Measurements from ENCODE around the gene TMEM203.

Gene TMEM203

DNA sequence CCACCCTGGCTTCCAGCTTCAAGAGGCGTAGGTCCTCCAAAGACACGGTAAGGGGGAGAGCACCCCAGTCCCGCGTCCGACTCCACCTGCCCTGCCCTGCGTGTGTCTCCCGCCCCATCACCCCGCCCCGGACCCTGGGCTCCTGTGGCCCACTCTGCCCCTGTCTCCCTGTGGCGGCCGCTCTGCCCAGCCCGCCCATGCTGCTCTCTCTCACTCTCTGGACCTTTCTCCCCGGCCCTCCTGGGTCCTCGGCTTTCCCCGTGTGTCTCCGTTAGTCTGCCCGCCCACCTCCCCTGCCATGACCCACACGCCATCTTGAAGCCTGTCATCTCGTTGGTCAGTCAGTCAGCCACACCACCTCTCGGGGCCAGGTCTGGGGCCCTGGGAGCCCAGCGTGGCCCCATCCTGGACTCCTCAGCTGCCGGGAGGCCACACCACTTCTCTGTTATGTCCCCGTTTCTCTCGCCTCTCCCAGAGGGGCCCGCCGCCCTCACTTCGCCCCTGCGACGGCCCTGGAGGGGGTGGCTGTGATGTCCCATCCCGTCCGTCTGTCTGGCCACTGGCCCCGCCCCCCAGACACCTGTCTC lies 40.1 kb downstream of the TMEM203 start:
- peaks cover 54 to 84% (median 74%) of the 10 kb centered on the region in 5 donors for H3K27me3 ChIP-seq (ENCODE audit: control insufficient read depth in 5 of 5, insufficient read depth in 4 of 5, low read length in 5 of 5)

GRCh38 chr9:137164370-137165249 lies 40.8 kb downstream of the TMEM203 start:
- Histone ChIP-seq H3K9me3 (ENCODE audit: control insufficient read depth in 5 of 5, low read length in 5 of 5) (peaks cover 0 to 2% (median 0%) of the 10 kb centered on the region in 5 donors), H3K4me3 (ENCODE audit: low read depth in 1 of 5, low read length in 5 of 5) (no peak overlapping the region), H3K36me3 (ENCODE audit: control insufficient read depth in 5 of 5, insufficient read depth in 5 of 5, low read length in 5 of 5) (no peaks in the 10 kb centered on the region), H3K4me1 (ENCODE audit: control insufficient read depth in 5 of 5, insufficient read depth in 5 of 5, low read length in 5 of 5) (peaks cover 0 to 28% (median 19%) of the 10 kb centered on the region in 5 donors), H3K9ac (ENCODE audit: low read length in 5 of 5) (no peak overlapping the region), H3K27me3 (ENCODE audit: control insufficient read depth in 5 of 5, insufficient read depth in 4 of 5, low read length in 5 of 5) (peaks cover 54 to 83% (median 72%) of the 10 kb centered on the region in 5 donors), H3K27ac (ENCODE audit: low read depth, low read length) (no peak overlapping the region)

More for the DNA sequence above, 40.1 kb downstream of the TMEM203 start:
- no peak overlapping the region for H3K27ac ChIP-seq (ENCODE audit: low read depth, low read length)
- H3K4me1 ChIP-seq (ENCODE audit: control insufficient read depth in 5 of 5, insufficient read depth in 5 of 5, low read length in 5 of 5) = peaks cover 0 to 31% (median 20%) of the 10 kb centered on the region in 5 donors
- H3K9ac ChIP-seq (ENCODE audit: low read length in 5 of 5) = no peak overlapping the region
- no peak overlapping the region for H3K4me3 ChIP-seq (ENCODE audit: low read depth in 1 of 5, low read length in 5 of 5)
- no peaks in the 10 kb centered on the region for H3K9me3 ChIP-seq (ENCODE audit: control insufficient read depth in 5 of 5, low read length in 5 of 5)
- no peaks in the 10 kb centered on the region for H3K36me3 ChIP-seq (ENCODE audit: control insufficient read depth in 5 of 5, insufficient read depth in 5 of 5, low read length in 5 of 5)

DNA sequence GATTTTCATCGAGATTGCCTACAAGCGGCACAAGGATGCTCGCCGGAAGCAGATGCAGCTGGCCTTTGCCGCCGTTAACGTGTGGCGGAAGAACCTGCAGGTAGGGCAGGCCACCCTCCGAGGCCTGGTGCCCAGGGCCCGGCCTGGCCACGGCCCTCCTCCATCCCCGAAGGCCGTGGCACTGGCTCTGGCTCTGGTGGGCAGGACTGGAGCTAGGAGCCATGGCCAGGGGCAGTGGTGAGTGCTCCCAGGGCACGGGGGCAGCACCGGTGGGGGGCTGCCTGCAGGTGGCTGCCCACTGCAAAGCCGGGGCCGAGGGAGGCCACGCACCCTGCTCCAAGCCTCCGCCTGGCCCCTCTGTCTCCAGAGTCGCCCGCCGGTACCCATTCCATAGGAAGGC lies 41.6 kb downstream of the TMEM203 start:
- H3K9ac ChIP-seq (ENCODE audit: low read length in 5 of 5) = no peak overlapping the region
- peaks cover 0 to 19% (median 12%) of the 10 kb centered on the region in 5 donors for H3K4me1 ChIP-seq (ENCODE audit: control insufficient read depth in 5 of 5, insufficient read depth in 5 of 5, low read length in 5 of 5)
- H3K4me3 ChIP-seq (ENCODE audit: low read depth in 1 of 5, low read length in 5 of 5) = no peak overlapping the region
- H3K36me3 ChIP-seq (ENCODE audit: control insufficient read depth in 5 of 5, insufficient read depth in 5 of 5, low read length in 5 of 5) = no peaks in the 10 kb centered on the region
- H3K9me3 ChIP-seq (ENCODE audit: control insufficient read depth in 5 of 5, low read length in 5 of 5) = peaks cover 0 to 2% (median 0%) of the 10 kb centered on the region in 5 donors
- no peak overlapping the region for H3K27ac ChIP-seq (ENCODE audit: low read depth, low read length)
- H3K27me3 ChIP-seq (ENCODE audit: control insufficient read depth in 5 of 5, insufficient read depth in 4 of 5, low read length in 5 of 5) = peaks cover 54 to 82% (median 72%) of the 10 kb centered on the region in 5 donors

GRCh38 chr9:137163365-137163715 lies 42.1 kb downstream of the TMEM203 start:
- Histone ChIP-seq H3K4me1 (ENCODE audit: control insufficient read depth in 5 of 5, insufficient read depth in 5 of 5, low read length in 5 of 5) (peaks cover 0 to 15% (median 9%) of the 10 kb centered on the region in 5 donors), H3K36me3 (ENCODE audit: control insufficient read depth in 5 of 5, insufficient read depth in 5 of 5, low read length in 5 of 5) (no peaks in the 10 kb centered on the region), H3K9ac (ENCODE audit: low read length in 5 of 5) (no peak overlapping the region), H3K27ac (ENCODE audit: low read depth, low read length) (no peak overlapping the region), H3K4me3 (ENCODE audit: low read depth in 1 of 5, low read length in 5 of 5) (peak overlapping the region in 1 of 5 donors; percentile 22), H3K9me3 (ENCODE audit: control insufficient read depth in 5 of 5, low read length in 5 of 5) (peaks cover 0 to 2% (median 0%) of the 10 kb centered on the region in 5 donors), H3K27me3 (ENCODE audit: control insufficient read depth in 5 of 5, insufficient read depth in 4 of 5, low read length in 5 of 5) (peaks cover 54 to 86% (median 75%) of the 10 kb centered on the region in 5 donors)

- H3K9me3 ChIP-seq (ENCODE audit: control insufficient read depth in 5 of 5, low read length in 5 of 5) = peaks cover 0 to 2% (median 0%) of the 10 kb centered on the region in 5 donors
- peaks cover 60 to 87% (median 81%) of the 10 kb centered on the region in 5 donors for H3K27me3 ChIP-seq (ENCODE audit: control insufficient read depth in 5 of 5, insufficient read depth in 4 of 5, low read length in 5 of 5)
- H3K4me1 ChIP-seq (ENCODE audit: control insufficient read depth in 5 of 5, insufficient read depth in 5 of 5, low read length in 5 of 5) = peaks cover 0 to 10% (median 4%) of the 10 kb centered on the region in 5 donors
- no peak overlapping the region for H3K27ac ChIP-seq (ENCODE audit: low read depth, low read length)
- no peak overlapping the region for H3K9ac ChIP-seq (ENCODE audit: low read length in 5 of 5)
- no peaks in the 10 kb centered on the region for H3K36me3 ChIP-seq (ENCODE audit: control insufficient read depth in 5 of 5, insufficient read depth in 5 of 5, low read length in 5 of 5)
- peak overlapping the region in 1 of 5 donors; percentile 22 for H3K4me3 ChIP-seq (ENCODE audit: low read depth in 1 of 5, low read length in 5 of 5)
Observed at GRCh38 chr9:137162505-137163364, 42.7 kb downstream of the TMEM203 start.

DNA sequence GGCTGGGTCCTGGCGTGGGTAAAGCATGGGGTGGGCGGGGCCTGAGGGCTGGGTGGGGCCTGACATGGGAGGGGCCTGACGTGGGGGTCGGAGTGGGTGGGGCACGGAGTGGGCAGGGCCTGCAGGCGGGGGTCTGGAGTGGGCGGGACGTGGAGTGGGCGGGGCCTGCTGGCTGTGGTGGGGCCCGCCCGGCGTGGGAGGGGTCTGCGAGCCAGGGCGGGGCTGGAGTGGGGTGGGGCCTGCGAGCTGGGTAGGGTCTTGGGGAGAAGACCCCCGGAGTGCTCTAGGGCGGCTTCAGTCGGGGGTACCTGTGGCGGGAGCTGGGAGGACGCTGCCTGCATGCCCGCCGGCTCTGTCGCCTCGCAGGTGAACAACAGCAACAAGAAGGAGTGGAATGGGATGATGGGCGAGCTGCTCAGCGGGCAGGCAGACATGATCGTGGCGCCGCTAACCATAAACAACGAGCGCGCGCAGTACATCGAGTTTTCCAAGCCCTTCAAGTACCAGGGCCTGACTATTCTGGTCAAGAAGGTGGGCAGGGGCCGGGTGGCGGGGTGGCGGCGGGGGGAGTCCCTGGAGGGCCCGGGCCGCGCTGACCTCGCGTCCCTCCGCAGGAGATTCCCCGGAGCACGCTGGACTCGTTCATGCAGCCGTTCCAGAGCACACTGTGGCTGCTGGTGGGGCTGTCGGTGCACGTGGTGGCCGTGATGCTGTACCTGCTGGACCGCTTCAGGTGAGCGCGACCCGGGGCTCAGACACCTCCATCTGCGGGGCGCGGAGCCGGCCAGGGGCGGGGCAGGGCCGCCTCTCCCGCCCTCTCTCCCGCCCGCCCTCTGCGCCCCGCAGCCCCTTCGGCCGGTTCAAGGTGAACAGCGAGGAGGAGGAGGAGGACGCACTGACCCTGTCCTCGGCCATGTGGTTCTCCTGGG lies 43.6 kb downstream of the TMEM203 start:
- Histone ChIP-seq H3K36me3 (ENCODE audit: control insufficient read depth in 5 of 5, insufficient read depth in 5 of 5, low read length in 5 of 5) (no peaks in the 10 kb centered on the region), H3K9ac (ENCODE audit: low read length in 5 of 5) (no peak overlapping the region), H3K27ac (ENCODE audit: low read depth, low read length) (no peak overlapping the region), H3K27me3 (ENCODE audit: control insufficient read depth in 5 of 5, insufficient read depth in 4 of 5, low read length in 5 of 5) (peaks cover 61 to 89% (median 83%) of the 10 kb centered on the region in 5 donors), H3K4me1 (ENCODE audit: control insufficient read depth in 5 of 5, insufficient read depth in 5 of 5, low read length in 5 of 5) (peaks cover 0 to 10% (median 4%) of the 10 kb centered on the region in 5 donors), H3K9me3 (ENCODE audit: control insufficient read depth in 5 of 5, low read length in 5 of 5) (peaks cover 0 to 2% (median 0%) of the 10 kb centered on the region in 5 donors), H3K4me3 (ENCODE audit: low read depth in 1 of 5, low read length in 5 of 5) (no peak overlapping the region)

DNA sequence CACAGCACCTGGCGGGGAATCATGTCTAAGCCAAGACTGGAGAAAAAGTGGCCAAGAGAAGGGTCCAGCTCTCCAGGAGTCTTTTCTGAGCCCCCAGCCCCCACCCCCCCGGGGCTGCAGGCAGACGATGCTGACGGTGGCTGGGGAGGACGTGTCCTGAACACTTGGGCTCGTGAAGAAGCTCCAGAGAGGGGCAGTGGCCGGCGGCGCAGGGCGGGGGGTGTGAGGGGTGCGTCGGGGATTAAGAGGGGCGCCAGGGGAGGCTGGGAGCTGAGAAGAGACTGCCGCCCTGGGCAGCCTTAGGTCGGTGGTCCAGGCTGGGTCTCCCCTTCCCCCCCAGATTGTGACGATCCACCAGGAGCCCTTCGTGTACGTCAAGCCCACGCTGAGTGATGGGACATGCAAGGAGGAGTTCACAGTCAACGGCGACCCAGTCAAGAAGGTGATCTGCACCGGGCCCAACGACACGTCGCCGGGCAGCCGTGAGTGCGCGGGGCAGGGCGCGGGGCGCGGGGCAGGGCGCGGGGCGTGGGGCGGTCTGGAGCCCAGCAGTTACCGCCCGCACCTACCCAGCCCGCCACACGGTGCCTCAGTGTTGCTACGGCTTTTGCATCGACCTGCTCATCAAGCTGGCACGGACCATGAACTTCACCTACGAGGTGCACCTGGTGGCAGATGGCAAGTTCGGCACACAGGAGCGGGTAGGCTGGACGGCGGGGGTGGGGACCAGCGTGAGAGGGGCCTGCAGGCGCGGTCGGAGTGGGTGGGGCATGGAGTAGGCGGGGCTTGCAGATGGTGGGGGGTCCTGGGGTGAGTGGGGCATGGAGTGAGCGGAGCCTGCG lies 44.5 kb downstream of the TMEM203 start:
- peaks cover 0 to 15% (median 8%) of the 10 kb centered on the region in 5 donors for H3K4me1 ChIP-seq (ENCODE audit: control insufficient read depth in 5 of 5, insufficient read depth in 5 of 5, low read length in 5 of 5)
- H3K27me3 ChIP-seq (ENCODE audit: control insufficient read depth in 5 of 5, insufficient read depth in 4 of 5, low read length in 5 of 5) = peaks cover 53 to 89% (median 83%) of the 10 kb centered on the region in 5 donors
- peaks cover 0 to 2% (median 0%) of the 10 kb centered on the region in 5 donors for H3K9me3 ChIP-seq (ENCODE audit: control insufficient read depth in 5 of 5, low read length in 5 of 5)
- no peak overlapping the region for H3K4me3 ChIP-seq (ENCODE audit: low read depth in 1 of 5, low read length in 5 of 5)
- H3K27ac ChIP-seq (ENCODE audit: low read depth, low read length) = no peak overlapping the region
- no peak overlapping the region for H3K9ac ChIP-seq (ENCODE audit: low read length in 5 of 5)
- H3K36me3 ChIP-seq (ENCODE audit: control insufficient read depth in 5 of 5, insufficient read depth in 5 of 5, low read length in 5 of 5) = no peaks in the 10 kb centered on the region

GRCh38 chr9:137160054-137160425 lies 45.4 kb downstream of the TMEM203 start:
- Histone ChIP-seq H3K27me3 (ENCODE audit: control insufficient read depth in 5 of 5, insufficient read depth in 4 of 5, low read length in 5 of 5) (peaks cover 55 to 89% (median 83%) of the 10 kb centered on the region in 5 donors), H3K9me3 (ENCODE audit: control insufficient read depth in 5 of 5, low read length in 5 of 5) (peaks cover 0 to 2% (median 0%) of the 10 kb centered on the region in 5 donors), H3K9ac (ENCODE audit: low read length in 5 of 5) (no peak overlapping the region), H3K4me1 (ENCODE audit: control insufficient read depth in 5 of 5, insufficient read depth in 5 of 5, low read length in 5 of 5) (peaks cover 0 to 15% (median 8%) of the 10 kb centered on the region in 5 donors), H3K27ac (ENCODE audit: low read depth, low read length) (no peak overlapping the region), H3K4me3 (ENCODE audit: low read depth in 1 of 5, low read length in 5 of 5) (no peak overlapping the region), H3K36me3 (ENCODE audit: control insufficient read depth in 5 of 5, insufficient read depth in 5 of 5, low read length in 5 of 5) (no peaks in the 10 kb centered on the region)
